Measurements from ENCODE around the gene NLRC3. TPM values are rescaled to one million over a fixed set of nuclear protein-coding genes. Genes with fewer than 3 reads are reported as not detected.

The NLRC3 gene
- total RNA-seq, 1 experiment from 2014 or later = 0.26 TPM

DNA sequence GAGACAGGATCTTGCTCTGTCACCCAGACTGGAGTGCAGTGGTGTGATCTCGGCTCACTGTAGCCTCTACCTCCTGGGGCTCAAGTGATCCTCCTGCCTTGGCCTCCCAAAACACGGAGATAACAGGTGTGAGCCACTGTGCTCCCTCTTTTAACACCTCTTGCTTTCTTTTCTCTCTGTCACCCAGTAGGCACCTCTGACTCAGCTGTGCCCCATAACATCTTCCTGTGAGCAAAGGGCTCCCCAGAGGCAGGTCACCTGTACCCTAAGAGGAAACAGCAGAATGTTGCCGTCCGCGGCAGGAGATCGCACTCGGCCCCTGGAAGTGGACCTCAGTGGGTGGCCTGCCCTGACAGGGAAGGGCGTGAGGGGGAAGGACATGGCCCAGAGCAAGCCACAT is 918 bp upstream of the NLRC3 start:
- Mint-ChIP-seq H3K4me3 (no peak overlapping the region), H3K4me1 (peaks cover 9% of the 10 kb centered on the region), H3K9me3 (no peaks in the 10 kb centered on the region), H3K27ac (no peak overlapping the region), H3K27me3 (ENCODE audit: low read depth) (no peaks in the 10 kb centered on the region), H3K36me3 (peaks cover under 1% of the 10 kb centered on the region)
- DNase-seq (ENCODE audit: low spot score) = no peak
- CTCF ChIA-PET = no interaction called here
- no peak for ATAC-seq
- POLR2A ChIA-PET = no interaction called here
- no peak for TF ChIP-seq TEAD1 (CRISPR knock-in tag; IDR thresholded peaks at IDR 0.05)
- TF ChIP-seq, protein P1, sequence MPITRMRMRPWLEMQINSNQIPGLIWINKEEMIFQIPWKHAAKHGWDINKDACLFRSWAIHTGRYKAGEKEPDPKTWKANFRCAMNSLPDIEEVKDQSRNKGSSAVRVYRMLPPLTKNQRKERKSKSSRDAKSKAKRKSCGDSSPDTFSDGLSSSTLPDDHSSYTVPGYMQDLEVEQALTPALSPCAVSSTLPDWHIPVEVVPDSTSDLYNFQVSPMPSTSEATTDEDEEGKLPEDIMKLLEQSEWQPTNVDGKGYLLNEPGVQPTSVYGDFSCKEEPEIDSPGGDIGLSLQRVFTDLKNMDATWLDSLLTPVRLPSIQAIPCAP (CRISPR knock-in tag; IDR thresholded peaks at IDR 0.05) = no peak
- TF ChIP-seq ZNF416 (CRISPR knock-in tag; IDR thresholded peaks at IDR 0.05) = no peak
- TF ChIP-seq, protein P2, sequence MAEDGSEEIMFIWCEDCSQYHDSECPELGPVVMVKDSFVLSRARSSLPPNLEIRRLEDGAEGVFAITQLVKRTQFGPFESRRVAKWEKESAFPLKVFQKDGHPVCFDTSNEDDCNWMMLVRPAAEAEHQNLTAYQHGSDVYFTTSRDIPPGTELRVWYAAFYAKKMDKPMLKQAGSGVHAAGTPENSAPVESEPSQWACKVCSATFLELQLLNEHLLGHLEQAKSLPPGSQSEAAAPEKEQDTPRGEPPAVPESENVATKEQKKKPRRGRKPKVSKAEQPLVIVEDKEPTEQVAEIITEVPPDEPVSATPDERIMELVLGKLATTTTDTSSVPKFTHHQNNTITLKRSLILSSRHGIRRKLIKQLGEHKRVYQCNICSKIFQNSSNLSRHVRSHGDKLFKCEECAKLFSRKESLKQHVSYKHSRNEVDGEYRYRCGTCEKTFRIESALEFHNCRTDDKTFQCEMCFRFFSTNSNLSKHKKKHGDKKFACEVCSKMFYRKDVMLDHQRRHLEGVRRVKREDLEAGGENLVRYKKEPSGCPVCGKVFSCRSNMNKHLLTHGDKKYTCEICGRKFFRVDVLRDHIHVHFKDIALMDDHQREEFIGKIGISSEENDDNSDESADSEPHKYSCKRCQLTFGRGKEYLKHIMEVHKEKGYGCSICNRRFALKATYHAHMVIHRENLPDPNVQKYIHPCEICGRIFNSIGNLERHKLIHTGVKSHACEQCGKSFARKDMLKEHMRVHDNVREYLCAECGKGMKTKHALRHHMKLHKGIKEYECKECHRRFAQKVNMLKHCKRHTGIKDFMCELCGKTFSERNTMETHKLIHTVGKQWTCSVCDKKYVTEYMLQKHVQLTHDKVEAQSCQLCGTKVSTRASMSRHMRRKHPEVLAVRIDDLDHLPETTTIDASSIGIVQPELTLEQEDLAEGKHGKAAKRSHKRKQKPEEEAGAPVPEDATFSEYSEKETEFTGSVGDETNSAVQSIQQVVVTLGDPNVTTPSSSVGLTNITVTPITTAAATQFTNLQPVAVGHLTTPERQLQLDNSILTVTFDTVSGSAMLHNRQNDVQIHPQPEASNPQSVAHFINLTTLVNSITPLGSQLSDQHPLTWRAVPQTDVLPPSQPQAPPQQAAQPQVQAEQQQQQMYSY (CRISPR knock-in tag; IDR thresholded peaks at IDR 0.05) = no peak
- TF ChIP-seq, protein P3, sequence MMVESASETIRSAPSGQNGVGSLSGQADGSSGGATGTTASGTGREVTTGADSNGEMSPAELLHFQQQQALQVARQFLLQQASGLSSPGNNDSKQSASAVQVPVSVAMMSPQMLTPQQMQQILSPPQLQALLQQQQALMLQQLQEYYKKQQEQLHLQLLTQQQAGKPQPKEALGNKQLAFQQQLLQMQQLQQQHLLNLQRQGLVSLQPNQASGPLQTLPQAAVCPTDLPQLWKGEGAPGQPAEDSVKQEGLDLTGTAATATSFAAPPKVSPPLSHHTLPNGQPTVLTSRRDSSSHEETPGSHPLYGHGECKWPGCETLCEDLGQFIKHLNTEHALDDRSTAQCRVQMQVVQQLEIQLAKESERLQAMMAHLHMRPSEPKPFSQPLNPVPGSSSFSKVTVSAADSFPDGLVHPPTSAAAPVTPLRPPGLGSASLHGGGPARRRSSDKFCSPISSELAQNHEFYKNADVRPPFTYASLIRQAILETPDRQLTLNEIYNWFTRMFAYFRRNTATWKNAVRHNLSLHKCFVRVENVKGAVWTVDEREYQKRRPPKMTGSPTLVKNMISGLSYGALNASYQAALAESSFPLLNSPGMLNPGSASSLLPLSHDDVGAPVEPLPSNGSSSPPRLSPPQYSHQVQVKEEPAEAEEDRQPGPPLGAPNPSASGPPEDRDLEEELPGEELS (CRISPR knock-in tag; IDR thresholded peaks at IDR 0.05) = no peak

DNA sequence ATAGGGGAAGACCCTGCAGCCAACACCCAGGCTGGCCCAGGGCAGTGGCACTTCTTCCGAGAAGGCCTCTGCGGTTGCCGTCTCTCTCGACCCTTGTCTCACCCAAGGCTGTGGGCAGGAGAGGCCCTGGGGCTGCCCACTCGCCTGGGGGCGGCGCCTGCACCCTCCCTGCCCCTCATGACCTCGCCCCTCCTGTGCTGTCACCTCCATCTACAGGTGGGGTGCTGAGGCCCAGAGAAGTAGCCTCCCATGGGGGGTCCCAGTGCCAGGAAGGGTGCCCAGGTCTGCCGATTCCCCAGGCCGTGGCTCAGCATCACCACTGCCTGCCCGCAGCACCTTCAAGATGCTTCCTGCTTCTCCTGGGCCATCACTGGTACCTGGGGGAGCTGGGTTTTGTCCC is 992 bp downstream of the NLRC3 start:
- Mint-ChIP-seq H3K27ac (no peak overlapping the region), H3K36me3 (no peaks in the 10 kb centered on the region), H3K9me3 (0 out of 2 replicates have a peak, but pooled peaks cover 2% of the 10 kb centered on the region), H3K4me3 (no peak overlapping the region), H3K27me3 (ENCODE audit: low read depth) (no peaks in the 10 kb centered on the region), H3K4me1 (peaks cover 9% of the 10 kb centered on the region)
- DNase-seq (ENCODE audit: low spot score) (no peak), ATAC-seq (no peak)
- POLR2A ChIA-PET = no interaction called here
- CTCF ChIA-PET = no interaction called here
- TF ChIP-seq JAZF1 (CRISPR knock-in tag; IDR thresholded peaks at IDR 0.05) (no peak), TEAD4 (CRISPR knock-in tag; IDR thresholded peaks at IDR 0.05) (no peak), ZNF416 (CRISPR knock-in tag; IDR thresholded peaks at IDR 0.05) (no peak), SP1 (CRISPR knock-in tag; conservative IDR thresholded peaks at IDR 0.05) (no peak), CBFB (CRISPR knock-in tag; IDR thresholded peaks at IDR 0.05; ENCODE audit: low read depth) (no peak), ETV6 (CRISPR knock-in tag; IDR thresholded peaks at IDR 0.05) (no peak), ZNF121 (CRISPR knock-in tag; IDR thresholded peaks at IDR 0.05) (no peak), SMAD4 (CRISPR knock-in tag; IDR thresholded peaks at IDR 0.05) (no peak), NR2C2 (CRISPR knock-in tag; IDR thresholded peaks at IDR 0.05) (no peak), ZNF232 (CRISPR knock-in tag; IDR thresholded peaks at IDR 0.05) (no peak)
- TF ChIP-seq, protein P4, sequence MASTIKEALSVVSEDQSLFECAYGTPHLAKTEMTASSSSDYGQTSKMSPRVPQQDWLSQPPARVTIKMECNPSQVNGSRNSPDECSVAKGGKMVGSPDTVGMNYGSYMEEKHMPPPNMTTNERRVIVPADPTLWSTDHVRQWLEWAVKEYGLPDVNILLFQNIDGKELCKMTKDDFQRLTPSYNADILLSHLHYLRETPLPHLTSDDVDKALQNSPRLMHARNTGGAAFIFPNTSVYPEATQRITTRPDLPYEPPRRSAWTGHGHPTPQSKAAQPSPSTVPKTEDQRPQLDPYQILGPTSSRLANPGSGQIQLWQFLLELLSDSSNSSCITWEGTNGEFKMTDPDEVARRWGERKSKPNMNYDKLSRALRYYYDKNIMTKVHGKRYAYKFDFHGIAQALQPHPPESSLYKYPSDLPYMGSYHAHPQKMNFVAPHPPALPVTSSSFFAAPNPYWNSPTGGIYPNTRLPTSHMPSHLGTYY (CRISPR knock-in tag; IDR thresholded peaks at IDR 0.05) = no peak
- TF ChIP-seq, protein P5, sequence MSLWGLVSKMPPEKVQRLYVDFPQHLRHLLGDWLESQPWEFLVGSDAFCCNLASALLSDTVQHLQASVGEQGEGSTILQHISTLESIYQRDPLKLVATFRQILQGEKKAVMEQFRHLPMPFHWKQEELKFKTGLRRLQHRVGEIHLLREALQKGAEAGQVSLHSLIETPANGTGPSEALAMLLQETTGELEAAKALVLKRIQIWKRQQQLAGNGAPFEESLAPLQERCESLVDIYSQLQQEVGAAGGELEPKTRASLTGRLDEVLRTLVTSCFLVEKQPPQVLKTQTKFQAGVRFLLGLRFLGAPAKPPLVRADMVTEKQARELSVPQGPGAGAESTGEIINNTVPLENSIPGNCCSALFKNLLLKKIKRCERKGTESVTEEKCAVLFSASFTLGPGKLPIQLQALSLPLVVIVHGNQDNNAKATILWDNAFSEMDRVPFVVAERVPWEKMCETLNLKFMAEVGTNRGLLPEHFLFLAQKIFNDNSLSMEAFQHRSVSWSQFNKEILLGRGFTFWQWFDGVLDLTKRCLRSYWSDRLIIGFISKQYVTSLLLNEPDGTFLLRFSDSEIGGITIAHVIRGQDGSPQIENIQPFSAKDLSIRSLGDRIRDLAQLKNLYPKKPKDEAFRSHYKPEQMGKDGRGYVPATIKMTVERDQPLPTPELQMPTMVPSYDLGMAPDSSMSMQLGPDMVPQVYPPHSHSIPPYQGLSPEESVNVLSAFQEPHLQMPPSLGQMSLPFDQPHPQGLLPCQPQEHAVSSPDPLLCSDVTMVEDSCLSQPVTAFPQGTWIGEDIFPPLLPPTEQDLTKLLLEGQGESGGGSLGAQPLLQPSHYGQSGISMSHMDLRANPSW (CRISPR knock-in tag; conservative IDR thresholded peaks at IDR 0.05; ENCODE audit: low read depth) = no peak
- TF ChIP-seq, protein P6, sequence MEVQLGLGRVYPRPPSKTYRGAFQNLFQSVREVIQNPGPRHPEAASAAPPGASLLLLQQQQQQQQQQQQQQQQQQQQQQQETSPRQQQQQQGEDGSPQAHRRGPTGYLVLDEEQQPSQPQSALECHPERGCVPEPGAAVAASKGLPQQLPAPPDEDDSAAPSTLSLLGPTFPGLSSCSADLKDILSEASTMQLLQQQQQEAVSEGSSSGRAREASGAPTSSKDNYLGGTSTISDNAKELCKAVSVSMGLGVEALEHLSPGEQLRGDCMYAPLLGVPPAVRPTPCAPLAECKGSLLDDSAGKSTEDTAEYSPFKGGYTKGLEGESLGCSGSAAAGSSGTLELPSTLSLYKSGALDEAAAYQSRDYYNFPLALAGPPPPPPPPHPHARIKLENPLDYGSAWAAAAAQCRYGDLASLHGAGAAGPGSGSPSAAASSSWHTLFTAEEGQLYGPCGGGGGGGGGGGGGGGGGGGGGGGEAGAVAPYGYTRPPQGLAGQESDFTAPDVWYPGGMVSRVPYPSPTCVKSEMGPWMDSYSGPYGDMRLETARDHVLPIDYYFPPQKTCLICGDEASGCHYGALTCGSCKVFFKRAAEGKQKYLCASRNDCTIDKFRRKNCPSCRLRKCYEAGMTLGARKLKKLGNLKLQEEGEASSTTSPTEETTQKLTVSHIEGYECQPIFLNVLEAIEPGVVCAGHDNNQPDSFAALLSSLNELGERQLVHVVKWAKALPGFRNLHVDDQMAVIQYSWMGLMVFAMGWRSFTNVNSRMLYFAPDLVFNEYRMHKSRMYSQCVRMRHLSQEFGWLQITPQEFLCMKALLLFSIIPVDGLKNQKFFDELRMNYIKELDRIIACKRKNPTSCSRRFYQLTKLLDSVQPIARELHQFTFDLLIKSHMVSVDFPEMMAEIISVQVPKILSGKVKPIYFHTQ (CRISPR knock-in tag; IDR thresholded peaks at IDR 0.05) = no peak
- TF ChIP-seq, protein P7, sequence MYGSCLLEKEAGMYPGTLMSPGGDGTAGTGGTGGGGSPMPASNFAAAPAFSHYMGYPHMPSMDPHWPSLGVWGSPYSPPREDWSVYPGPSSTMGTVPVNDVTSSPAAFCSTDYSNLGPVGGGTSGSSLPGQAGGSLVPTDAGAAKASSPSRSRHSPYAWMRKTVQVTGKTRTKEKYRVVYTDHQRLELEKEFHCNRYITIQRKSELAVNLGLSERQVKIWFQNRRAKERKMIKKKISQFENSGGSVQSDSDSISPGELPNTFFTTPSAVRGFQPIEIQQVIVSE (CRISPR knock-in tag; IDR thresholded peaks at IDR 0.05; ENCODE audit: borderline replicate concordance) = no peak
- TF ChIP-seq, protein P8, sequence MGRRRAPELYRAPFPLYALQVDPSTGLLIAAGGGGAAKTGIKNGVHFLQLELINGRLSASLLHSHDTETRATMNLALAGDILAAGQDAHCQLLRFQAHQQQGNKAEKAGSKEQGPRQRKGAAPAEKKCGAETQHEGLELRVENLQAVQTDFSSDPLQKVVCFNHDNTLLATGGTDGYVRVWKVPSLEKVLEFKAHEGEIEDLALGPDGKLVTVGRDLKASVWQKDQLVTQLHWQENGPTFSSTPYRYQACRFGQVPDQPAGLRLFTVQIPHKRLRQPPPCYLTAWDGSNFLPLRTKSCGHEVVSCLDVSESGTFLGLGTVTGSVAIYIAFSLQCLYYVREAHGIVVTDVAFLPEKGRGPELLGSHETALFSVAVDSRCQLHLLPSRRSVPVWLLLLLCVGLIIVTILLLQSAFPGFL (CRISPR knock-in tag; IDR thresholded peaks at IDR 0.05; ENCODE audit: borderline replicate concordance) = no peak
